ENCODE data around the gene MRPL4. TPM values are rescaled to one million over a fixed set of nuclear protein-coding genes. Genes with fewer than 3 reads are reported as not detected.
"Not testable (repeated sequence)": the region's sequence is repeated elsewhere in the genome, so short reads cannot be mapped to it uniquely, and the experiment has no call there.

MRPL4 gene
- total RNA-seq, 1 donor from 2014 or later: 76.3 TPM

- intact Hi-C loops (cut with micrococcal nuclease): loop anchor here (2.0 kb wide), 1 partner anchor 36 kb away; the partner anchor contains the start of gene DNMT1
Observed at GRCh38 chr19:10230173-10230860, 21.7 kb upstream of the MRPL4 start.

DNA sequence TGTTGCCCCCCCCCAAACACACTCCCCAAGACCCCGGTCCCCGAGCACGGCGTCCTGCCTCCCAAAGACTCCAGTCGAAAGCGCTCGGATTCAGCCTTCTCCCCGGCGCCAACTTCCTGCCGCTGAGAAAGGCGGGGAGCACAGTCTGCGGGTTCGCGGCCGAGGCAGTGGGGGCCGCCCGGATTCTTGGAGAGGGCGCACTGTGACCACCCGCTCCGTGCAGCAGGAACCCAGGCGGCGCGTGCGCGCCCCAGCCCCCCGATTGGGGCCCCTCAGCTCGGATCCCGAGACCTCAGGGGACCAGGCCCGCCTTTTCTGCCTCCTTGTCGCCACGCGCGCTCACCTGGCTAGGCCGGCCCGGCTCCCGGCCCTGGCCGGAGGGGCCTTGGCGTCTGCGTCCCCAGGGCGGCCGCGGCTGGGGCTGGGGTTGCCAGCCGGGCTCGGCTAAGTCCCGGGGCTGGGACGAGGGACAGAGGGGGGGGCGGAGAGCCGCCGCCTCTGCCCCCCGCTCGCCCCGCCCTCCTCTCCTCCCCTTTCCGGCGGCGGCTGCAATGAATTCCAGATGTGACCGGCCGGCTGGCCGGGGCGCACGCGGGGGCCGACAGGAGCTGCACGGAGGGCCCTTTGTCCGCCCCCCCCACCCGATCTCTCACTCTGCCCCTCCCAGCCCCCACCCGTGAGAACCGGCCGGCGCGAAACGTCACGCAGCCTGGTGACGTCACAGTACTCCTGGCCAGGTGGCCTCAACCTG, 21.0 kb upstream of the MRPL4 start, which contains the start of gene S1PR2:
TSS of gene S1PR2 (minus strand) at position 471 of the 751 bp plus-strand sequence. CDS start 6,426 bp downstream, outside the sequence.
- intact Hi-C loops (cut with micrococcal nuclease): loop anchor here (2.0 kb wide), 1 partner anchor 36 kb away; the partner anchor contains the start of gene DNMT1

DNA sequence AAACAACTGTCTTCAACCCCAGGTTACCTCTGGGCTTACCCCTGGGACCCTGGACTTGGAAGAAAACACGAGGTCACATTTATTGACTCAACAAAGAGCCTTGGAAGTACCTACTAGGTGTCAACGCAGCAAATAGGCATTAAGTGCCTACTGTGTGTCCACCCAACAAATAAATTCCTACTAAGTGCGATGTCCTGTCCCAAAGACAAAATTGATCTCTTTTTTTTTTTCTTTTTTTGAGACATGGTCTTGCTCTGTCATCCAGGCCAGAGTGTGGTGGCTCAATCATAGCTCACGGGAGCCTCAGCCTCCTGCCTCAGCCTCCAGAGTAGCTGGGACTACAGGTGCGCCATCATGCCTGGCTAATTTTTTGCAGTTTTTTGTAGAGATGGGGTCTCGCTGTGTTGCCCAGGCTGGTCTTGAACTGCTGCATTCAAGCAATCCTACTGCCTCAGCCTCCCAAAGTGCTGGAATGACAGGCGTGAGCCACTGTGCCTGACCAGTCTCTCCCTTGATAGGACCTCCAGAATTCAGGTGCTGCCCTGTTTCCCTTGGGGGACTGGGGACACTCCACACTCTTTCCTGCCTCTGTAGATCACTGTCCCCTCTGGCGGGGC, 20.3 kb upstream of the MRPL4 start:
- intact Hi-C loops (cut with micrococcal nuclease): loop anchor here (2.0 kb wide), 1 partner anchor 37 kb away; the partner anchor contains the start of gene DNMT1

DNA sequence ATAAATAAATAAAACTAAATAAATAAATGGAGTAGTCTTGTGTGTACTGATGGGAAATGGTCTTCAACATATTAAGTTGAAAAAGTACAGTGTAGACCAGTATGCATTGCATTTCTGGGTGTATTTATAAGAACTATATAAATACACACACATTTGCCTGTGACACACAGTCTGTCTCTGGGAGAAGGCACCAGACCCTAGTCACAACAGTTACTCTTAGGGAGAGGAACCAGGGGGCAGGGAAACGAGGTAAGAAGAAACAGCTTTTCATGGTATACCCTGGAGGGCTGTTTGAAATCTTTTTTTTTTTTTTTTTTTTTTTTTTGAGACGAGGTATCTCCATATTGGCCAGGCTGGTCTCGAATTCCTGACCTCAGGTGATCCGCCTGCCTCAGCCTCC, 18.1 kb upstream of the MRPL4 start:
- intact Hi-C loops (cut with micrococcal nuclease): no loop called here

DNA sequence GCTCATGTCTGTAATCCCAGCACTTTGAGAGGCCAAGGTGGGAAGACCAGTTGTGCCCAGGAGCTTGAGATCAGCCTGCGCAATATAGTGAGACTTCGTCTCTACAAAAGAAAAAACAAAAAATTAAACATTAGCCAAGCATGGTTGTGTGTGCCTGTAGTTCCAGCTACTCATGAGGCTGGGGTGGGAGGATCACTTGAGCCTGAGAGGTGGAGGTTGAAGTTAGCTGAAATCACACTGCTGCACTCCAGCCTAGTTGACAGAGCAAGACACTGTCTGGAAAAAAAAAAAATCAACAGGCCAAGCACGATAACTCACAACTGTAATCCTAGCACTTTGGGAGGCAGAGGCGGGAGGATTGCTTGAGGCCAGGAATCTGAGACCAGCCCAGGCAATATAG, 17.0 kb upstream of the MRPL4 start:
- intact Hi-C loops (cut with micrococcal nuclease): no loop called here

- intact Hi-C loops (cut with micrococcal nuclease): not testable (repeated sequence)
Observed at GRCh38 chr19:10235409-10235808, 16.6 kb upstream of the MRPL4 start.

DNA sequence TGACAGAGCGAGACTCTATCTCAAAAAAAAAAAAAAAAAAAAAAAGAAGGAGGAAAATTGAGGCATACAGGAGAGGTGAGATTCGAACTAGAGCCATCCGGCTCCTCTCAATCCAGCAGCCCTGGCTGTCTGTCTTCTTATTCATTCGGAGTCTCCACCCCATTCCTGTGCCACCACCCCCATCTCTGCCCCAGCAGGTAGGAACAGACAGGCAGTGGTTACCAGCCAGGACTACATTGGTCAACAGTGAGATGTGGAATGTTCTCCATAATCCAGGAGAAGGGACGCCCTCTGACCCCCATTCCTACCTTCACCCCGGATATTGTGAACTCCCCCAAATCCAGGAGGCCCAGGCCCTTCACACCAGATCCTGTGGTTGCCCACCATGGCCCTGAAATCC, 14.3 kb upstream of the MRPL4 start:
- intact Hi-C loops (cut with micrococcal nuclease): loop anchor here (2.0 kb wide), 1 partner anchor 13 kb away; no protein-coding TSS in a partner anchor

GRCh38 chr19:10238172-10238783, 13.7 kb upstream of the MRPL4 start:
- intact Hi-C loops (cut with micrococcal nuclease): no loop called here

DNA sequence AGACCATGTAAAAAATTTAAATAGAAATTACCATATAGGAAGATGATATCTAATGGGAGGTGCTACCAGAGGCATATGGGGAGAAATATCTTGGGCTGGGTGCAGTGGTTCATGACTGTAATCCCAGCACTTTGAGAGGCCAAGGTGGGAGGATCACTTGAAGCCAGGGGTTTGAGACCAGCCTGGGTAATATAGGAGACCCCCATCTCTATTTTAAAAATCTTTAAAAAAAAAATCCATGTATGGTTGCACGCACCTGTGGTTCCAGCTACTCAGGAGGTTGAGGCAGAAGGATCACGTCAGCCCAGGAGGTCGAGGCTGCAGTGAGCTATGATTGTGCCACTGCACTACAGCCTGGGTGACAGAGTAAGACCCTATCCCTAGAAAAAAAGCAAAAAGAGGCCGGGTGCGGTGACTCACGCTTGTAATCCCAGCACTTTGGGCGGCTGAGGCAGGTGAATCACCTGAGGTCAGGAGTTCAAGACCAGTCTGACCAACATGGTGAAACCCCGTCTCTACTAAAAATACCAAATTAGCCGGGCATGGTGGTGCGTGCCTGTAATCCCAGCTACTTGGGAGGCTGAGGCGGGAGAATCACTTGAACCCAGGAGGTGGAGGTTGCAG, 10.1 kb upstream of the MRPL4 start:
- intact Hi-C loops (cut with micrococcal nuclease): not testable (repeated sequence)

DNA sequence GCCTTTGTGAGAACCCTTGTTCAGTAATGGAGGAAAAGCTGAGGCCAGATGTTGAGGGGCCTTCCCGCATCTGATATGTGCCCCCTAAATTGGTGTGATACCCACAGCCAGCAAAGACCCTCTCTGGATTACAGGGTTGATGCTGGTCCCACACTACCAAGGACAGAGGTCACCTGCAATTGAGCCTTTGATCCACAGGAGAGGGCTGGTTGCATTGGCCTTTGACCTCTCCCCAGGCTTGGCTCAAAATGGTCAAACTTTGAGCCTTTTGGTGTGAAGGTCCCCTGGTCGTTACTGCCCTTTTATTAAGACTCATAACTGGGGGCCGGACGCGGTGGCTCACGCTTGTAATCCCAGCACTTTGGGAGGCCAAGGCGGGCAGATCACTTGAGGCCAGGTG, 8.4 kb upstream of the MRPL4 start:
- intact Hi-C loops (cut with micrococcal nuclease): no loop called here

GRCh38 chr19:10245189-10245939, 6.7 kb upstream of the MRPL4 start:
- intact Hi-C loops (cut with micrococcal nuclease): no loop called here

- intact Hi-C loops (cut with micrococcal nuclease): no loop called here
Observed at GRCh38 chr19:10246511-10246910, 5.5 kb upstream of the MRPL4 start.

GRCh38 chr19:10252707-10253106, 693 bp downstream of the MRPL4 start:
- intact Hi-C loops (cut with micrococcal nuclease): loop anchor here (5.0 kb wide), 1 partner anchor 145 kb away; the partner anchor contains the start of gene PPAN

DNA sequence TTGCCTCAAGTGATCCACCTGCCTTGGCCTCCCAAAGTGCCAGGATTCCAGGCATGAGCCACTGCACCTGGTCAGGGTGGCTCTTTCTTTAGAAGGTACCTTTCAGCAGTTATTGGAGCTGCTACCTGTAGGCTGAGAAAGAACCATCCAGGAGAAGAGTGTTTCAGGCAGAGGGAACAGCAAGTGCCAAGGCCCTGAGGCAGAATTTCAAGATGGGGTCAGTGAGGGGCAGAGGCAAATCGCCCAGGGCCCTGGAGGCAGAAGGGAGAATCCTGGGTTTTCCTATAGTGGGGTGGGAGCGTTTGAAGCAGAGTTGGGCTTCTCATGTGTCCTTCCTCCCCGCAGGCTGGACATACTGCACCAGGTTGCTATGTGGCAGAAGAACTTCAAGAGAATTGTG, 2.2 kb downstream of the MRPL4 start:
- intact Hi-C loops (cut with micrococcal nuclease): loop anchor here (5.0 kb wide), 1 partner anchor 147 kb away; the partner anchor contains the start of gene PPAN

DNA sequence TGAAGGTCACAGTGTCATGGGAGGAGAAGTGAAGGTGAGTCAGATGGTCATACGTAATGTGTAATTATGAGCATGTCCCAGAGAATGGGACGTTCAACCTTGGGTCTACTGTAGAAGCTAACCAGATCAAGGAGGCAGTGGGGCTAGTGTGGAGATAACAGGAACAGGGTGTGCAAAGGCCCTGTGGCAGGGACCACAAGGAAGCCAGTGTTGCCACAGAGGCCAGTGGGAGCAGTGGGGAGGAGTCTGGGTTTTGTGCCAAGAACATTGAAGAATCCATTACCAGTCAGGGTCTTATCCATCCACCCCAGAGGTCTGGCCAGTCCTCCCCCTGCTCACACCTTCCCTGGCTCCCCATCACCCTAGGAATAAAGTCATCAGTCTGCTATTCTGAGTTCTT, 3.3 kb downstream of the MRPL4 start:
- intact Hi-C loops (cut with micrococcal nuclease): no loop called here

DNA sequence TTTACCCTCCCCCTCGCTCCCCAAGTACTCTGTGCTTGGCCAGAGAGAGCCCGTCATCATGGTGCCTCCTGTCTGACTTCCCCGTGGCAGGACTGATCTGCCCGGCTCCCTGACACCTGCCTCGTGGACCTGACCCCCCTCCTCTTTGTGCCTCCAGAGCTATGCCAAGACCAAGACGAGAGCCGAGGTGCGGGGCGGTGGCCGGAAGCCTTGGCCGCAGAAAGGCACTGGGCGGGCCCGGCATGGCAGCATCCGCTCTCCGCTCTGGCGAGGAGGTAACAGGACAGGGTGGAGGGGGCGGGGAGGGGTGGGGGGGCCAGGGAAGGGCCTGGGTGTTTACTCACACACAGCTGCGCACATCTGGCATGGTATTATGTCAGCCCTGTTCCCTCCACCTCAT, 4.5 kb downstream of the MRPL4 start:
- intact Hi-C loops (cut with micrococcal nuclease): no loop called here

GRCh38 chr19:10256970-10257615, 5.1 kb downstream of the MRPL4 start:
- intact Hi-C loops (cut with micrococcal nuclease): no loop called here

DNA sequence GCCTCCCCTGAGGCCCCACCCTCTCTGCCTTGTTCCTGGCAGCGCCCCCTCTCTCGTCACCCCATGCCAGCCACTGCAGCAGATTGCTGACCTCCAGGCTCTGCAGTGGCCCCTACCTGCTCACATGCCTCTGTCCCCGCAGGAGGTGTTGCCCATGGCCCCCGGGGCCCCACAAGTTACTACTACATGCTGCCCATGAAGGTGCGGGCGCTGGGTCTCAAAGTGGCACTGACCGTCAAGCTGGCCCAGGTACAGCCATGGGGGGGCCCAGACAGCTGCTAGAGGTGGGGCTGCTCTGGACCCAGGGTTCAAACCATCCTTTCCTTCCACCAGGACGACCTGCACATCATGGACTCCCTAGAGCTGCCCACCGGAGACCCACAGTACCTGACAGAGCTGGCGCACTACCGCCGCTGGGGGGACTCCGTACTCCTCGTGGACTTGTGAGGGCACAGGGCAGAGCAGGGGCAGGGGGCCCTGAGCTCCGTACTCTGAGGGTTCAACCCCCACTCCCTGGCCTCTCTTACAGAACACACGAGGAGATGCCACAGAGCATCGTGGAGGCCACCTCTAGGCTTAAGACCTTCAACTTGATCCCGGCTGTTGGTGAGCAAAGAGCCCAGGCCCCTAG, 6.2 kb downstream of the MRPL4 start:
- intact Hi-C loops (cut with micrococcal nuclease): no loop called here

All from T-helper 2 cell treated with Interferon-gamma antibody and Interleukin-4, amounts not matched to agents 100 ng/mL and 5 ng/mL, for 36 hours (primary cell).